Activated T-cell treated with anti-CD3 and anti-CD28 coated beads, Interleukin-2, amount 50 U/mL, for 4 hours (primary cell): ENCODE data around the gene GPR157. TPM values are rescaled to one million over a fixed set of nuclear protein-coding genes. Genes with fewer than 3 reads are reported as not detected.

ENCODE experiments used
- ATAC-seq, 2 donors: fragments of 200-7000 bp; cut with Tn5 transposase; one replicate each; pipeline ENCODE4 v1.10.0; 2021
- DNase-seq: peaks from one replicate; pipeline ENCODE4 v3.0.0-alpha.2; 2020
- H3K27me3 Mint-ChIP-seq: one replicate; pipeline ENCODE4 v1.8.0; 2021; ENCODE audit warnings: low read depth, mixed read lengths
- H3K36me3 Mint-ChIP-seq: one replicate; pipeline ENCODE4 v1.8.0; 2022; ENCODE audit warnings: mixed read lengths; ENCODE audit not compliant: insufficient read depth
- H3K4me1 Mint-ChIP-seq: one replicate; pipeline ENCODE4 v1.8.0; 2021; ENCODE audit warnings: low read depth, mixed read lengths
- H3K4me3 Mint-ChIP-seq: one replicate; pipeline ENCODE4 v1.8.0; 2021; ENCODE audit warnings: mild to moderate bottlenecking, moderate library complexity, mixed read lengths
- H3K9me3 Mint-ChIP-seq: one replicate; pipeline ENCODE4 v1.8.0; 2021; ENCODE audit warnings: mixed read lengths
- total RNA-seq, 3 donors: library from RNA; stranded (reverse); gene quantifications; one replicate each; pipeline ENCODE4 v1.2.1, GENCODE V29; 2021

The GPR157 gene
- total RNA-seq, 3 donors from 2014 or later, result 1.5 to 5.3 (median 2.9) TPM

DNA sequence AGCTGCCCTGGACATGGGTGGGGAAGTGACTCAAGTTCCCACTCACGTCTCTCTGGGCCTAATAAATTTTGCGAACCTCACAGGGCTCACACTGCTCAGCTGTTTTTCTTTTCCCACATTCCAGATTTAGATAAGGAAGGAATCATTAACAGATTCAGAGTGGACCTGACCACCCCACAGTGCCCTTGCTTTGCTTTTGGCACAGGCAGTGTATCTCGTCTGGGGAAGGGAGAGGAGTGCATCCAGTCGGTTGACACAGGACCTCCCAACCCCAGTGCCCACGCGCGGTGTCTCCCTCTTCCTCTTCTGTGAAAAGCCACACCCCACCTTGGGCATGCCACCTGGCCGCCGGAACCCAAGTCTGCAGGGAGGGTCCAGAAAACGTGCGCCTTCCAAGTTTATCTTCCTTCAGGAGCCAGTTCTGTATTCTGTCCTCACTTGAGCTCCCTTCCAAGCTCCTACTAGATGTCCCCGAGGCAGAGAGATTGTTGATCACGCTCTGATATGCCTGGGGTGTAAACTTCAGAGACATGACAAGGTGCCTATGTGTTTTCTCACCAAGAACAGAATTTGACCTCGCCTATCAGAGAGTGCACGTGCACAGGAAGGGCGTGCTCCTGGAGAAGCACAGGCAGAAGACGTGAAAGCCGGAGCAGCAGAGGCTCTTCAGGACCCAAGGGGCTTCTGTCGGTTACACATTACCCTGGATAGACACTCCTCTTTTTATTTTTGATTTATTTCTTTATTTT, 50.0 kb downstream of the GPR157 start:
- H3K36me3 Mint-ChIP-seq, result no peaks in the 10 kb centered on the region
- H3K27me3 Mint-ChIP-seq, result peaks cover 21% of the 10 kb centered on the region
- ATAC-seq (no peak), DNase-seq (no peak)
- H3K4me3 Mint-ChIP-seq, result no peak overlapping the region
- peaks cover 49% of the 10 kb centered on the region for H3K4me1 Mint-ChIP-seq
- H3K9me3 Mint-ChIP-seq, result no peaks in the 10 kb centered on the region

DNA sequence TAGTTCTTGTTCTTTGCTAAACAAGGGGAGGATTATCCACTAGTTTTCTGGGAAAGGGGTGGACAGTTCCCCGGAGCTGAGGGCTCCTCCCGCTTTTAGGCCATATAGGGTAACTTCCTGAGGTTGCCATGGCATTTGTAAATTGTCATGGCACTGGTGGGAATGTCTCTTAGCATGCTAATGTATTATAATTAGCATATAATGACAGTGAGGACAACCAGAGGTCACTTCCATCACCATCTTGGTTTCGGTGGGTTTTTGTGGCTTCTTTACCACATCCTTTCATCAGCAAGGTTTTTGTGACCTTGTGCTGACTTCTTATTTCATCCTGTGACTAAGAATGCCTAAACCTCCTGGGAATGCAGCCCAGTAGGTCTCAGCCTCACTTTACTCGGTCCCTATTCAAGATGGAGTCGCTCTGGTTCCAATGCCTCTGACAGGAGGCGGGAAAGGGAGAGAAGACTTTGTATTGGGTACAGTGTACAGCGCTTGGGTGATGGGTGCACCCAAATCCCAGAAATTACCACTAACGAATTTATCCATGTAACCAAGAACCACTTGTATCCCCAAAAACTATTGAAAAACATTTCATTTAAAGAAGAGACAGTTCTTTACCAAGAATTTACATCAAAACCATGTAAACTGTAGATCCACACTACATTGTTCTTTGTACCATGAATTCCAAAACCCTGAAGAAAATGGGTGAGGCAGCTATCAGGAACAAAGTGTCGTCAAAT, 50.7 kb downstream of the GPR157 start:
- DNase-seq (no peak), ATAC-seq (peak in 1 of 2 donors; percentile 18)
- Mint-ChIP-seq H3K27me3 (peaks cover 21% of the 10 kb centered on the region), H3K4me3 (no peak overlapping the region), H3K9me3 (no peaks in the 10 kb centered on the region), H3K4me1 (peaks cover 48% of the 10 kb centered on the region), H3K36me3 (no peaks in the 10 kb centered on the region)

GRCh38 chr1:9075022-9075421, 53.9 kb downstream of the GPR157 start:
- peaks cover 21% of the 10 kb centered on the region for H3K27me3 Mint-ChIP-seq
- H3K9me3 Mint-ChIP-seq, result no peaks in the 10 kb centered on the region
- DNase-seq (no peak), ATAC-seq (no peak)
- no peaks in the 10 kb centered on the region for H3K36me3 Mint-ChIP-seq
- peaks cover 38% of the 10 kb centered on the region for H3K4me1 Mint-ChIP-seq
- H3K4me3 Mint-ChIP-seq, result no peak overlapping the region

DNA sequence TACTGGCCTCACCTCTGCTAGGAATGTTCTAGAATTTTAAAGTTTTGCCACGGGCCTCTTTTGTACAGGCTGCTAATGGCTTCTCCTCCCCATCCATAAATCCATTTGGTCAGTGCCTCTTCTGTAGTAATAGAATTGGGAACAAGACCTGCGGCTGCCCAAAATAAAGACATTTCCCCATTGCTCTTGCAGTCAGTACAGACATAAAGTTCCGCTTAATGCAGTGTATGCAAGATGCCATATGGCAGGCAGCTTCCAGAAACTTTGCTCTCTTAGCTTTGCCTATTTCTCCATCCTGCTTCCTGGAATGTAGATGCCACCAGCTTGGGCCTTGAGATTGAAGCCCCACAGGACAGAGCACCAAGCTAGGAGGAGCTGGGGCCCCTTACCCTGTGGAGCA, 55.8 kb downstream of the GPR157 start:
- Mint-ChIP-seq H3K27me3 (peaks cover 10% of the 10 kb centered on the region), H3K36me3 (no peaks in the 10 kb centered on the region), H3K4me1 (peaks cover 22% of the 10 kb centered on the region), H3K4me3 (no peak overlapping the region), H3K9me3 (no peaks in the 10 kb centered on the region)
- no peak for DNase-seq
- no peak for ATAC-seq

- ATAC-seq (no peak), DNase-seq (no peak)
- H3K27me3 Mint-ChIP-seq, result peaks cover 10% of the 10 kb centered on the region
- H3K4me3 Mint-ChIP-seq, result no peak overlapping the region
- no peaks in the 10 kb centered on the region for H3K9me3 Mint-ChIP-seq
- no peaks in the 10 kb centered on the region for H3K36me3 Mint-ChIP-seq
- H3K4me1 Mint-ChIP-seq, result peaks cover 20% of the 10 kb centered on the region
Observed at GRCh38 chr1:9071554-9072235, 57.2 kb downstream of the GPR157 start.

- DNase-seq, result no peak
- Mint-ChIP-seq H3K4me3 (no peak overlapping the region), H3K9me3 (no peaks in the 10 kb centered on the region), H3K36me3 (no peaks in the 10 kb centered on the region), H3K27me3 (peaks cover 2% of the 10 kb centered on the region), H3K4me1 (peaks cover 14% of the 10 kb centered on the region)
- no peak for ATAC-seq
Observed at GRCh38 chr1:9070486-9070885, 58.4 kb downstream of the GPR157 start.

GRCh38 chr1:9069326-9070100, 59.4 kb downstream of the GPR157 start, which contains the start of gene SLC2A5:
Gene SLC2A5 (minus strand): TSS chr1:9069635. CDS start chr1:9069536, 99 bp downstream.
- H3K36me3 Mint-ChIP-seq, result no peaks in the 10 kb centered on the region
- H3K4me3 Mint-ChIP-seq, result peak within 1 kb of the TSS; percentile 30
- H3K27me3 Mint-ChIP-seq, result no peaks in the 10 kb centered on the region
- ATAC-seq (no peak), DNase-seq (no peak)
- H3K9me3 Mint-ChIP-seq, result no peaks in the 10 kb centered on the region
- peaks cover 5% of the 10 kb centered on the region for H3K4me1 Mint-ChIP-seq

DNA sequence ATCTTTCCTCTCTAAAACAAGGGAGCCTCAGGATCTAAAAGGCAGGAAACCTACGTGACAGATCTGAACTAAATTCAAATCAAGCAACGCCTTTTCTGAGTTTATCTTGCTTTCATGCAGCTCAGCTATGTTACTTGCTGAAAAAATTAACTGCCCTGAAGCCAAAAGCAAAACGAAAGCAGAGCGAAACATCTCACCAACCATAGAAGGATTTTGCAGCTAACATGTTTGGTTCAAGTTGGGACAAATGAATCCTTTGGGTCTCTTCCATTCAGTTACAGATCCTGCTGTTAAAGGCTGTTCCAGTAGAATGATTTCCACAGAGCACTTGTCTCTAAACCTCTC, 59.9 kb downstream of the GPR157 start:
- ATAC-seq (no peak), DNase-seq (no peak)
- Mint-ChIP-seq H3K4me1 (peaks cover 3% of the 10 kb centered on the region), H3K4me3 (no peak overlapping the region), H3K27me3 (no peaks in the 10 kb centered on the region), H3K36me3 (no peaks in the 10 kb centered on the region), H3K9me3 (no peaks in the 10 kb centered on the region)

- no peak for DNase-seq
- Mint-ChIP-seq H3K9me3 (no peaks in the 10 kb centered on the region), H3K4me3 (no peak overlapping the region), H3K4me1 (peaks cover 3% of the 10 kb centered on the region), H3K36me3 (no peaks in the 10 kb centered on the region), H3K27me3 (no peaks in the 10 kb centered on the region)
- no peak for ATAC-seq
Observed at GRCh38 chr1:9066945-9067807, 61.7 kb downstream of the GPR157 start.

- DNase-seq (no peak), ATAC-seq (no peak)
- no peaks in the 10 kb centered on the region for H3K36me3 Mint-ChIP-seq
- H3K27me3 Mint-ChIP-seq, result no peaks in the 10 kb centered on the region
- peaks cover 3% of the 10 kb centered on the region for H3K4me1 Mint-ChIP-seq
- H3K9me3 Mint-ChIP-seq, result no peaks in the 10 kb centered on the region
- H3K4me3 Mint-ChIP-seq, result no peak overlapping the region
Observed at GRCh38 chr1:9065213-9065751, 63.6 kb downstream of the GPR157 start.

GRCh38 chr1:9062846-9063245, 66.1 kb downstream of the GPR157 start:
- Mint-ChIP-seq H3K9me3 (no peaks in the 10 kb centered on the region), H3K36me3 (no peaks in the 10 kb centered on the region), H3K27me3 (no peaks in the 10 kb centered on the region), H3K4me3 (no peak overlapping the region), H3K4me1 (peaks cover 3% of the 10 kb centered on the region)
- DNase-seq (no peak), ATAC-seq (no peak)

GRCh38 chr1:9062021-9062471, 66.9 kb downstream of the GPR157 start:
- Mint-ChIP-seq H3K4me3 (no peak overlapping the region), H3K9me3 (no peaks in the 10 kb centered on the region), H3K36me3 (no peaks in the 10 kb centered on the region), H3K4me1 (peaks cover 3% of the 10 kb centered on the region), H3K27me3 (no peaks in the 10 kb centered on the region)
- DNase-seq (no peak), ATAC-seq (no peak)

DNA sequence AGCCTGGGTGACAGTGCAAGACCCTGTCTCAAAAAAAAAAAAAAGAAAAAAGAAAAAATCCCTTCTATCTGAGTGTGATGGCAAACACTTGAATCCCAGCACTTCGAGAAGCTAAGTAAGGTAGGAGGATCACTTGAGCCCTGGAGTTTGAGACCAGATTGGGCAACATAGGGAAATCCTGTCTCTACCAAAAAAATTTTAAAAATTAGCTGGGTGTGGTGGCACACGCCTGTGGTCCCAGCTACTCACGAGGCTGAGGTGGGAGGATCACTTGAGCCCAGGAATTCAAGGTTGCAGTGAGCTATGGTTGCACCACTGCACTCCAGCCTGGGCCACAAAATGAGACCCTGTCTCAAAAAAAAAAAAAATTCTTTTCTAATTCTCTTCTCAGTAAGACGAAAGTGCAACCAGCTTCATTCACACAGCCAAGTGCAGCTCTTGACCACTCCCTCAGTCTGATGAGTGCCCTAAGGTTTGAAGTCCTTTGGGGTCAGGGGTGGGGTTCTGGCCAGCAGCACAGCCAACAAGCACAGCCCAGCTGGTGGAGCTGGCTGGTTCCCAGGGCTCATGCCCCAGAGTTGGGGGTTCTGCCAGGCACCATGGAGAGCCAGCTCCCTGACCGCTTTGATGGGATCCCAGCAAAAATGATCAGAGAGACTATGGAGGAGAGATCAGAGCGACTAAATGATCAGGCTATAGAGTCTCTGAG, 67.5 kb downstream of the GPR157 start:
- no peak for ATAC-seq
- Mint-ChIP-seq H3K4me1 (peaks cover 3% of the 10 kb centered on the region), H3K9me3 (no peaks in the 10 kb centered on the region), H3K36me3 (no peaks in the 10 kb centered on the region), H3K4me3 (no peak overlapping the region), H3K27me3 (no peaks in the 10 kb centered on the region)
- no peak for DNase-seq
